Fibroblast of the aortic adventitia (primary cell): Measurements from ENCODE around the gene DRD4. TPM values are rescaled to one million over a fixed set of nuclear protein-coding genes. Genes with fewer than 3 reads are reported as not detected.

Experiments
- DNase-seq: peaks from one replicate; pipeline ENCODE4 v3.0.0-alpha.2; 2010; ENCODE audit warnings: low read depth
- H3K4me3 ChIP-seq: 2 replicates; pipeline ENCODE4 v1.5.1; 2011; ENCODE audit warnings: low read depth, mild to moderate bottlenecking, control low read depth, low read length, moderate library complexity
- CTCF ChIP-seq: IDR thresholded peaks from 2 replicates; pipeline ENCODE4 v1.5.1; 2011; ENCODE audit warnings: mild to moderate bottlenecking, low read length, control low read depth, inconsistent platforms; ENCODE audit not compliant: insufficient read depth
- total RNA-seq: library from RNA; depleted of rRNA; stranded (reverse); fragments of >200 nt; gene quantifications from 2 replicates; pipeline ENCODE4 v1.2.3, GENCODE V29; 2012; ENCODE audit warnings: low replicate concordance

The DRD4 gene
- total RNA-seq, 1 donor, result 0.09 TPM

DNA sequence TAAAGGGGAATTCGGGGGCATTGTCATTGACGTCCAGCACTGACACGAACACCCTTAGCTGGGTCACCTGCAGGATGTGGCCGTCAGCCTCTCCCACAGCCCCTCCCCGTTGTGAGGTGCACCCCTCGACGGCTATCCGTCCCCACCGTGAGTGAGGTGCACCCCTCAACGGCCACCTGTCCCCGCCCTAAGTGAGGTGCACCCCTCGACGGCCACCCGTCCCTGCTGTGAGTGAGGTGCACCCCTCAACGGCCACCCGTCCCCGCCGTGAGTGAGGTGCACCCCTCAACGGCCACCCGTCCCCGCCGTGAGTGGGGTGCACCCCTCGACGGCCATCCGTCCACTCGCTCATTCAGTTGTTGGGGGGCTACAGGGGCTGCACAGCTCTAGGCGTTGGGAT is 15.2 kb upstream of the DRD4 start:
- TF ChIP-seq CTCF, result no peak
- no peak for DNase-seq
- no peak overlapping the region for H3K4me3 ChIP-seq

- no peak for TF ChIP-seq CTCF
- no peak for DNase-seq
- H3K4me3 ChIP-seq, result no peak overlapping the region
Measured at GRCh38 chr11:623349-623869, 13.7 kb upstream of the DRD4 start.

DNA sequence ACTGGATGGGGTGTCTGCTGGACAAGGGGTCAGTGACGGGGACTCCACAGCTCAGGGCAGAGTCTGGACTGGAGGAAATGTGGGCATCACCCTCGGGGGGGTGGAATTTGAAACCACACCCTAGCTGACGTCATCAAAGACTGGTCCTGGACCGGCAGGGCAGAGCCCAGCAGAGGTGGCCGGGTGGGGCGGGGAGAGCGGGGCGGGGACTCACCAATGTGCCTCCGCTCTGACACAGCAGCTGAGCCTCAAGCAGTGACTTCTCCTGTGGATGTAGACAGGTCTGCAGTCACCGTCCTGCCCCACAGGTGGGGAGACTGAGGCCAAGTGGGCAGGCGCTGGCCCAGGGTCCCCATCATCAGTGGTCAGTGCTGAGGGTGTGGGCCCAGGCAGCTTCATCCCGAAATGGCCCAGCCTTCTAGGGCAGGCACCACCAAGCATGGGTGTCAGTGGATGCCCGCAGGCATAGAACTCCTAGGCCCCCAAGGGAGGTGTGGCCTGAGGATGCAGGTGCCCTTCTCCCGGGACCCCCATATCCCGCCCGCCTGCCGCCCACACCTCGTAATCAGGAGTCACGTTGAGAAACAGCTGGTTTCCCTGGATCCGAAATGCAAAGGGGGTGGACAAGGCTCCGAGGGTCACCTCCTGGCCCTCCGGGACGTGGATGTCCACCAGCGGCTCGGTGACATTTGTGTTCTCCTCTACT is 12.9 kb upstream of the DRD4 start:
- no peak for TF ChIP-seq CTCF
- H3K4me3 ChIP-seq, result no peak overlapping the region
- DNase-seq, result peak; percentile 26

- DNase-seq, result no peak
- TF ChIP-seq CTCF, result no peak
- H3K4me3 ChIP-seq, result no peak within 1 kb of the TSS
Measured at GRCh38 chr11:624705-625635, 12.1 kb upstream of the DRD4 start, which contains the start of gene CDHR5. CDHR5 (minus strand) TSS chr11:624955; CDS start chr11:624902, 53 bp downstream.

DNA sequence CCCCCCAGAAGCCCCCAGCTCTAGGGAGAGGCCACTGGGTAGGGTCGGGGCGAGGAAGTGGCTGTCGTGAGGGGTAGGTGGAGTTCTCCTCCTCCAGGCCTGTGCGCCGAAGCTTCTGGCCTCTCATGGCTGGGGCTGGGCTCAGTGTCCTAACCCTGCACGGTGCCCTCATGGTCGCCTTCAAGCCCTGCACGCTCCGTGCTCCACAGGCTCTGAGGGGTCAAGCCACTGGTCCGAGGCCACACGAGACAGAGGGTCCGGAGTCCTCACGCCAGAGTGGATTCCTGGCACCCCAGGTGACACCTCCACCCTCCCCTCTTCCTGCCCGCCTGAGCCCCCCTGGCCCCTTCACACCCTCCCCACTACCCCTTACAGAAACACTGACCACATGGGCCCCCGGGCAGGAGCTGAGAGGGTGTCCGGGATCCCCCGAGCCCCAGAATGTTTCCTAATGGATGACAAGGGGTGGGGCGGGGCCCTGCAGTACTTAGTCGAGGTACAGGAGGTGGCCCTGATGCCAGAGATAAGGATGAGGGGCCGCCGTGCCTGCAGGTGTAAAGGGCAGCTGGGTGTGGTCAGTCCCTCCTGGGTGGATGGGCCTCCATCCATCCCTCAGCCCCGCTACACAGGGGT is 11.3 kb upstream of the DRD4 start:
- DNase-seq, result no peak
- TF ChIP-seq CTCF, result no peak
- H3K4me3 ChIP-seq, result no peak overlapping the region

DNA sequence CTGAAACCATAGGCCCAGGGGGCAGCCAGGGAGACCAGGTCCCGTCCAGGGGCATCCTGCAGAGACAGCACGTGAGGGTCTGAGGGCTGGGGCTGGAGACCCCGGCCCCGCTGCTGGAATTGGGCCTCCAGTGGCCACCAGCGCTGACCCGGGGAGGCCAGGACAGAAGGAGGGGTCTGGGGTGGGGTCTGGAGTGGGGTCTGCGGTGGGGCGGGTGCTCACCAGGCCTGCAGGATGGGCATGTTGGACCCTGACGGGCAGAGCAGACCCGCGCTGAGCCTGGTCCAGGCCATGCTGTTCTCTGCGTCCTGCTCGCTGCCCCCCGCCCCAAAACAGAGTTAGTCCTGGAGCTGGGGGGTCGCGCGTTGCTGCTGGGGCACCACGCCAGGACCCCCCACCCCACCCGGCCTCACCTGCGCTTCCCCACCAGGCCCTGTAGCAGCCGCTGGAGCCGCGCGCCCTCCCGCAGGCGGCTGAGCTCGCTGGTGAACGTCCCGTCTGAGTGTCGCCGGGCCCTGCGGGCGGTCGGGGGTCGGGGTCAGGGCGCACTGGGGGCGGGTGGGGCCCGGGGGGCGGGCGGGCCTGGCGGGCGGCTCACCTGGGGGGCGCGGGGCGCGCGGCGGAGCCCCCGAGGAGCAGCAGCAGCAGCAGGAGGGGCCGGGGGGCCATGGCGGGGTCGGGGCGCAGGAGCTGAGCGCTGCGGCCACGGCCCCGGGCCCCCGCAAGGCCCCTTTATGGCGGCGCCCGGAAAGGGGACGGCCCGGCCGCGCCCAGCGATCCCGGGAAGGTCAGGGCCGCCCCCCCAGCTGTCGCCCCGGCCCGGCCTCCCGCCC is 10.4 kb upstream of the DRD4 start, which contains the start of gene SCT:
TSS of gene SCT (minus strand) at position 707 of the 833 bp plus-strand sequence. CDS start at position 669, 38 bp downstream.
- TF ChIP-seq CTCF, result no peak
- H3K4me3 ChIP-seq, result no peak within 1 kb of the TSS
- DNase-seq, result no peak
